GF-D8 (cell line): ENCODE measurements around the gene TAS2R31.
"Not testable (repeated sequence)": the region's sequence is repeated elsewhere in the genome, so short reads cannot be mapped to it uniquely, and the experiment has no call there.

Experiments
- DNase-seq: peaks from one replicate; lab custom pipeline; 2025; lab: John Stamatoyannopoulos, UW

The TAS2R31 gene

GRCh38 chr12:11031307-11031706 is at the start of gene TAS2R31:
Gene TAS2R31 (minus strand): TSS chr12:11031407. CDS start chr12:11031335, 72 bp downstream.
- no peak for DNase-seq

GRCh38 chr12:11078246-11078645 is 47.0 kb upstream of the TAS2R31 start:
- DNase-seq, result no peak

- no peak for DNase-seq
These were observed 44.4 kb upstream of the TAS2R31 start for GRCh38 chr12:11075642-11076041.

- no peak for DNase-seq
These were observed 40.2 kb upstream of the TAS2R31 start for GRCh38 chr12:11071414-11071813.

GRCh38 chr12:11070999-11071398 is 39.8 kb upstream of the TAS2R31 start:
- no peak for DNase-seq

- no peak for DNase-seq
These were observed 38.7 kb upstream of the TAS2R31 start for GRCh38 chr12:11069854-11070365.

- no peak for DNase-seq
These were observed 36.3 kb upstream of the TAS2R31 start for GRCh38 chr12:11067514-11067913.

GRCh38 chr12:11062194-11062593 is 31.0 kb upstream of the TAS2R31 start, which contains the start of gene TAS2R46:
Gene TAS2R46 (minus strand): TSS chr12:11062294. CDS start chr12:11062294, 0 bp downstream.
- DNase-seq, result not testable (repeated sequence)

GRCh38 chr12:11059784-11060183 is 28.6 kb upstream of the TAS2R31 start:
- DNase-seq, result no peak

- no peak for DNase-seq
These were observed 27.8 kb upstream of the TAS2R31 start for GRCh38 chr12:11059041-11059440.

GRCh38 chr12:11055306-11055705 is 24.1 kb upstream of the TAS2R31 start:
- no peak for DNase-seq

- not testable (repeated sequence) for DNase-seq
These were observed 18.8 kb upstream of the TAS2R31 start for GRCh38 chr12:11049806-11050531.

- not testable (repeated sequence) for DNase-seq
These were observed 10.2 kb upstream of the TAS2R31 start for GRCh38 chr12:11041366-11041765.

- DNase-seq, result no peak
These were observed 9.0 kb upstream of the TAS2R31 start for GRCh38 chr12:11040162-11040561.

GRCh38 chr12:11039171-11039570 is 8.0 kb upstream of the TAS2R31 start:
- no peak for DNase-seq

- not testable (repeated sequence) for DNase-seq
These were observed 2.8 kb upstream of the TAS2R31 start for GRCh38 chr12:11033959-11034358.

- no peak for DNase-seq
These were observed 5.1 kb downstream of the TAS2R31 start for GRCh38 chr12:11026118-11026517.

- DNase-seq, result no peak
These were observed 7.8 kb downstream of the TAS2R31 start for GRCh38 chr12:11023387-11023786.

GRCh38 chr12:11022520-11022919 is 8.7 kb downstream of the TAS2R31 start, which contains the start of gene TAS2R19:
Gene TAS2R19 (minus strand): TSS chr12:11022620. CDS start chr12:11022571, 49 bp downstream.
- DNase-seq, result no peak

GRCh38 chr12:11016937-11017336 is 14.3 kb downstream of the TAS2R31 start:
- no peak for DNase-seq

- no peak for DNase-seq
These were observed 15.3 kb downstream of the TAS2R31 start for GRCh38 chr12:11015775-11016430.

- DNase-seq, result no peak
These were observed 17.0 kb downstream of the TAS2R31 start for GRCh38 chr12:11014234-11014633.

- no peak for DNase-seq
These were observed 23.6 kb downstream of the TAS2R31 start for GRCh38 chr12:11007608-11008007.
